ENCODE measurements around the gene PCDHA3. TPM values are rescaled to one million over a fixed set of nuclear protein-coding genes. Genes with fewer than 3 reads are reported as not detected.

PCDHA3 gene
- total RNA-seq (2014; rRNA removed; shearing (Covaris generic)) = not detected in 2 replicates
- total RNA-seq (2022) = not detected in 2 replicates
- not detected for Bru-seq, nascent RNA
- BruChase-seq, experiment 1, labeled RNA remaining after a 6-hour chase = not detected
- BruChase-seq, experiment 2, labeled RNA remaining after a 2-hour chase = not detected
- long read RNA-seq = 0 reads

- no peak within 1 kb of the TSS for H3K4me2 ChIP-seq (ENCODE audit: low read length)
- no peaks in the 10 kb centered on the region for H4K20me1 ChIP-seq (ENCODE audit: insufficient read depth, low read length)
- H3K9me2 ChIP-seq (ENCODE audit: insufficient read depth, low read length) = no peaks in the 10 kb centered on the region
- no peaks in the 10 kb centered on the region for H3K4me1 ChIP-seq (ENCODE audit: insufficient read depth, low read length, poor library complexity, severe bottlenecking)
- no peaks in the 10 kb centered on the region for H3K79me2 ChIP-seq (ENCODE audit: insufficient read depth, low read depth, low read length)
- H3K27ac ChIP-seq (ENCODE audit: low read depth, low read length, poor library complexity, severe bottlenecking) = no peak within 1 kb of the TSS
- no peak within 1 kb of the TSS for H2AFZ ChIP-seq (ENCODE audit: low read length)
- no peak within 1 kb of the TSS for H3K4me3 ChIP-seq (ENCODE audit: low read depth, low read length, poor library complexity, severe bottlenecking)
- ChIA-PET CTCF (ENCODE audit: unreplicated experiment) (no interaction called here), POLR2A (no interaction called here)
- peak; percentile 8 for DNase-seq (ENCODE audit: low spot score)
- intact Hi-C loops (cut with micrococcal nuclease; ENCODE audit: unreplicated experiment) = no loop called here
- no peaks in the 10 kb centered on the region for H3K36me3 ChIP-seq (ENCODE audit: insufficient read depth, low read length)
- H3K9me3 ChIP-seq (ENCODE audit: low read length) = no peaks in the 10 kb centered on the region
- BruUV-seq (replicated peaks) = no TSS peak
- TF ChIP-seq CTCF (conservative IDR thresholded peaks at IDR 0.05; ENCODE audit: low read length) (peak; percentile 67), EZH2phosphoT487 (IDR thresholded peaks at IDR 0.05; ENCODE audit: borderline replicate concordance, low read depth, low read length) (no peak)
Measured at GRCh38 chr5:140800816-140801493, at the start of gene PCDHA3. TSS of gene PCDHA3 (plus strand) at chr5:140801057.

GRCh38 chr5:140753561-140753960, 47.3 kb upstream of the PCDHA3 start:
- no peak for DNase-seq (ENCODE audit: low spot score)
- H3K36me3 ChIP-seq (ENCODE audit: insufficient read depth, low read length) = no peaks in the 10 kb centered on the region
- BruUV-seq (replicated peaks) = no TSS peak
- TF ChIP-seq EZH2phosphoT487 (IDR thresholded peaks at IDR 0.05; ENCODE audit: borderline replicate concordance, low read depth, low read length) = no peak
- no peak for TF ChIP-seq CTCF (conservative IDR thresholded peaks at IDR 0.05; ENCODE audit: low read length)
- no peaks in the 10 kb centered on the region for H3K4me1 ChIP-seq (ENCODE audit: insufficient read depth, low read length, poor library complexity, severe bottlenecking)
- intact Hi-C loops (cut with micrococcal nuclease; ENCODE audit: unreplicated experiment) = no loop called here
- no peak overlapping the region for H2AFZ ChIP-seq (ENCODE audit: low read length)
- H3K4me2 ChIP-seq (ENCODE audit: low read length) = no peak overlapping the region
- H3K79me2 ChIP-seq (ENCODE audit: insufficient read depth, low read depth, low read length) = no peaks in the 10 kb centered on the region
- H3K9me3 ChIP-seq (ENCODE audit: low read length) = 0 out of 2 replicates have a peak, but pooled peaks cover 10% of the 10 kb centered on the region
- CTCF ChIA-PET (ENCODE audit: unreplicated experiment) = no interaction called here
- POLR2A ChIA-PET = no interaction called here
- H3K4me3 ChIP-seq (ENCODE audit: low read depth, low read length, poor library complexity, severe bottlenecking) = no peak overlapping the region
- no peaks in the 10 kb centered on the region for H4K20me1 ChIP-seq (ENCODE audit: insufficient read depth, low read length)
- H3K9me2 ChIP-seq (ENCODE audit: insufficient read depth, low read length) = no peaks in the 10 kb centered on the region
- H3K27ac ChIP-seq (ENCODE audit: low read depth, low read length, poor library complexity, severe bottlenecking) = no peak overlapping the region

Measured in OCI-LY7 (cell line).